Stimulated activated CD4-positive, alpha-beta T cell treated with anti-CD3 and anti-CD28 coated beads, TNF-alpha, amount 100 ng/mL, for 48 hours (primary cell): ENCODE data around the gene TFRC.
"Not testable (repeated sequence)": the region's sequence is repeated elsewhere in the genome, so short reads cannot be mapped to it uniquely, and the experiment has no call there.

Experiments
- DNase-seq, 3 donors: peaks; one replicate each; pipeline ENCODE4 v3.0.0-alpha.2; 2020; ENCODE audit warnings: low read depth in 3 of 3

TFRC gene

GRCh38 chr3:196081834-196082618, at the start of gene TFRC:
Gene TFRC (minus strand): TSS chr3:196082090. CDS start chr3:196077099, 4,991 bp downstream.
- peak; percentile 91 to 98 (median 92) for DNase-seq

- DNase-seq, result no peak
These were observed 46.4 kb upstream of the TFRC start for GRCh38 chr3:196128172-196128843.

- no peak for DNase-seq
These were observed 45.6 kb upstream of the TFRC start for GRCh38 chr3:196127308-196128040.

GRCh38 chr3:196124608-196125007, 42.7 kb upstream of the TFRC start:
- DNase-seq, result no peak

GRCh38 chr3:196122688-196123046, 40.8 kb upstream of the TFRC start:
- DNase-seq, result no peak

- no peak for DNase-seq
These were observed 40.3 kb upstream of the TFRC start for GRCh38 chr3:196122021-196122687.

GRCh38 chr3:196121066-196121465, 39.2 kb upstream of the TFRC start:
- DNase-seq, result no peak

GRCh38 chr3:196120291-196120951, 38.5 kb upstream of the TFRC start:
- no peak for DNase-seq

GRCh38 chr3:196117809-196118208, 35.9 kb upstream of the TFRC start:
- no peak for DNase-seq

GRCh38 chr3:196115678-196116083, 33.8 kb upstream of the TFRC start:
- no peak for DNase-seq

GRCh38 chr3:196111939-196112386, 30.1 kb upstream of the TFRC start:
- DNase-seq, result peak in 1 of 3 donors; percentile 21

GRCh38 chr3:196108075-196108743, 26.3 kb upstream of the TFRC start:
- no peak for DNase-seq

GRCh38 chr3:196104707-196105106, 22.8 kb upstream of the TFRC start:
- DNase-seq, result not testable (repeated sequence)

- not testable (repeated sequence) for DNase-seq
These were observed 16.6 kb upstream of the TFRC start for GRCh38 chr3:196098365-196098980.

GRCh38 chr3:196097373-196098154, 15.7 kb upstream of the TFRC start:
- DNase-seq, result no peak

GRCh38 chr3:196096382-196096953, 14.6 kb upstream of the TFRC start:
- no peak for DNase-seq

- DNase-seq, result no peak
These were observed 11.6 kb upstream of the TFRC start for GRCh38 chr3:196093317-196094111.

GRCh38 chr3:196087906-196088305, 6.0 kb upstream of the TFRC start:
- DNase-seq, result no peak
